ENCODE results near the gene CLBA1. TPM values are rescaled to one million over a fixed set of nuclear protein-coding genes. Genes with fewer than 3 reads are reported as not detected.

Gene CLBA1
- total RNA-seq, 1 experiment from 2014 or later, result 14.8 TPM

GRCh38 chr14:104975481-104976197 lies 9.9 kb upstream of the CLBA1 start:
- Histone ChIP-seq H3K36me3 (ENCODE audit: control insufficient read depth in 1 of 2, insufficient read depth in 2 of 2, low read length in 2 of 2) (no peaks in the 10 kb centered on the region), H3K4me1 (ENCODE audit: control insufficient read depth in 1 of 2, insufficient read depth in 2 of 2, low read length in 2 of 2) (peaks cover 74 to 95% of the 10 kb centered on the region in 2 experiments), H3K27me3 (ENCODE audit: insufficient read depth, low read length) (no peaks in the 10 kb centered on the region), H3K9me3 (ENCODE audit: control insufficient read depth in 1 of 2, insufficient read depth in 1 of 2, low read depth in 1 of 2, low read length in 2 of 2) (no peaks in the 10 kb centered on the region), H2AFZ (ENCODE audit: low read depth, low read length, poor library complexity, severe bottlenecking) (no peak overlapping the region), H3K9ac (ENCODE audit: low read length) (peak overlapping the region; percentile 80; the same call in 1 of the 2 replicates), H3K4me3 (replicated peaks in 1 of 2; ENCODE audit: low read depth in 1 of 2, low read length in 2 of 2) (no peak overlapping the region), H3K9me2 (ENCODE audit: insufficient read depth) (no peaks in the 10 kb centered on the region), H3K79me2 (ENCODE audit: insufficient read depth, low read length) (peaks cover 4% of the 10 kb centered on the region; the same call in 1 of the 2 replicates), H3K4me2 (ENCODE audit: low read length) (peak overlapping the region; percentile 90), H4K20me1 (ENCODE audit: insufficient read depth) (no peaks in the 10 kb centered on the region), H3K27ac (ENCODE audit: low read depth, low read length) (peak overlapping the region; percentile 98)
- intact Hi-C loops (cut with micrococcal nuclease), result loop anchor here (1.0 to 10.0 kb wide), 2 partner anchors 70 to 189 kb away; partner anchors contain the start of gene JAG2
- no TSS peak for BruUV-seq (replicated peaks)
- ATAC-seq (no peak), DNase-seq (ENCODE audit: low read depth, low spot score) (no peak)
- RAD21 ChIA-PET (ENCODE audit: low non-redundant PET in 1 of 2, low total read pairs in 2 of 2, uncharacterized antibody in 2 of 2, unreplicated experiment in 2 of 2), result interaction anchor here in 1 of 2 experiments (0.7 kb wide), 1 partner anchor 71 kb away, joined by 3 read pairs; no protein-coding TSS in a partner anchor
- TF ChIP-seq RAD21 (IDR thresholded peaks at IDR 0.05; ENCODE audit: low read depth), result no peak
- peak in 1 of 3 experiments; percentile 48; a peak in 2 of 6 replicates for TF ChIP-seq CTCF (IDR thresholded peaks at IDR 0.05 in 2 of 3, conservative IDR thresholded peaks at IDR 0.05 in 1 of 3; ENCODE audit: borderline replicate concordance in 1 of 3, insufficient read depth in 1 of 3, low read depth in 2 of 3, low read length in 2 of 3)
- CTCF ChIA-PET, result interaction anchor here (0.6 to 5.3 kb wide), 5 partner anchors 9 to 71 kb away, joined by 3 to 56 read pairs (median 3); no protein-coding TSS in a partner anchor
- POLR2A ChIA-PET, result interaction anchor here (1.0 kb wide), 1 partner anchor 70 kb away, joined by 3 read pairs; no protein-coding TSS in a partner anchor

All from HCT116 (cell line).